CD4-positive, alpha-beta T cell (primary cell): ENCODE measurements around the gene NPFFR2. TPM values are rescaled to one million over a fixed set of nuclear protein-coding genes. Genes with fewer than 3 reads are reported as not detected.
"Not testable (repeated sequence)": the region's sequence is repeated elsewhere in the genome, so short reads cannot be mapped to it uniquely, and the experiment has no call there.

Experiments
- ATAC-seq: fragments of 200-7000 bp; cut with Tn5 transposase; one replicate; pipeline ENCODE4 v1.10.0; 2022; ENCODE audit warnings: mild to moderate bottlenecking; ENCODE audit not compliant: poor library complexity
- CTCF ChIA-PET: fragments of 350-600 bp; sonication (Branson Sonifier 250); formaldehyde crosslinking; loops from one replicate; lab custom pipeline; 2021; ENCODE audit warnings: antibody characterized with exemption, inconsistent platforms; lab: Charles Lee
- POLR2A ChIA-PET: fragments of 350-600 bp; sonication (Branson Sonifier 250); formaldehyde crosslinking; loops from one replicate; lab custom pipeline; 2021; ENCODE audit warnings: antibody characterized with exemption, inconsistent platforms; lab: Charles Lee
- DNase-seq, 14 experiments: peaks; one replicate each; pipeline ENCODE4 v3.0.0-alpha.2; 2013 to 2020; ENCODE audit warnings: mixed read lengths in 2 of 14
- H3K27ac ChIP-seq, 2 donors: one replicate each; pipeline versions ENCODE4 v1.5.1 to v1.7.0; 2013; ENCODE audit warnings: low read length in 2 of 2, low read depth in 1 of 2, mild to moderate bottlenecking in 1 of 2
- H3K27me3 ChIP-seq, 2 experiments: 1 replicate in 1 of 2; 2 replicates in 1 of 2; pipeline versions ENCODE4 v1.6.1 to v1.7.0; 2013; ENCODE audit warnings: low read length in 2 of 2, control low read depth in 1 of 2, mild to moderate bottlenecking in 1 of 2, moderate library complexity in 1 of 2; ENCODE audit not compliant: insufficient read depth in 2 of 2, control insufficient read depth in 1 of 2
- H3K36me3 ChIP-seq: one replicate; pipeline ENCODE4 v1.6.1; 2013; ENCODE audit warnings: low read length, control low read depth; ENCODE audit not compliant: insufficient read depth
- H3K4me1 ChIP-seq: one replicate; pipeline ENCODE4 v1.6.1; 2013; ENCODE audit warnings: low read length, control low read depth; ENCODE audit not compliant: insufficient read depth
- H3K4me3 ChIP-seq: one replicate; pipeline ENCODE4 v1.5.1; 2013; ENCODE audit warnings: mild to moderate bottlenecking, low read length, moderate library complexity
- H3K9me3 ChIP-seq, 2 experiments: 1 replicate in 1 of 2; 2 replicates in 1 of 2; pipeline versions ENCODE4 v1.6.1 to v1.7.0; 2013; ENCODE audit warnings: low read length in 2 of 2, mild to moderate bottlenecking in 2 of 2, control low read depth in 1 of 2, moderate library complexity in 1 of 2; ENCODE audit not compliant: control insufficient read depth in 1 of 2, insufficient read depth in 1 of 2
- H3K27ac Mint-ChIP-seq: one replicate; pipeline ENCODE4 v1.8.0; 2020; ENCODE audit warnings: mixed read lengths
- H3K27me3 Mint-ChIP-seq: one replicate; pipeline ENCODE4 v1.8.0; 2021; ENCODE audit warnings: mixed read lengths
- H3K36me3 Mint-ChIP-seq: one replicate; pipeline ENCODE4 v1.8.0; 2021; ENCODE audit warnings: low read depth, mixed read lengths
- H3K4me1 Mint-ChIP-seq: one replicate; pipeline ENCODE4 v1.8.0; 2021; ENCODE audit warnings: low read depth, mixed read lengths
- H3K4me3 Mint-ChIP-seq: one replicate; pipeline ENCODE4 v1.8.0; 2020; ENCODE audit warnings: mild to moderate bottlenecking, mixed read lengths
- H3K9me3 Mint-ChIP-seq: one replicate; pipeline ENCODE4 v1.8.0; 2020; ENCODE audit warnings: mixed read lengths
- intact Hi-C, 2 experiments: fragments of 100-400 bp; cut with DNase I in 1 of 2; cut with micrococcal nuclease in 1 of 2; formaldehyde crosslinking; loops; one replicate each; pipeline versions ENCODE4 v1.15.1 to v1.9.0; 2023 to 2025; cut with DNase I, micrococcal nuclease
- total RNA-seq, 174 experiments: library from RNA in 2 of 174; stranded (reverse) in 2 of 174; gene quantifications; one replicate each; pipeline ENCODE4 v1.2.3 and lab custom pipeline; 2021 to 2026
- TF ChIP-seq, protein P1 (sequence below): fragments of 200-600 bp; IDR thresholded peaks from one replicate; pipeline ENCODE4 v1.8.0; 2022; ENCODE audit warnings: antibody characterized with exemption, mild to moderate bottlenecking

NPFFR2 gene
- total RNA-seq, 2 experiments from 2014 or later = not detected

DNA sequence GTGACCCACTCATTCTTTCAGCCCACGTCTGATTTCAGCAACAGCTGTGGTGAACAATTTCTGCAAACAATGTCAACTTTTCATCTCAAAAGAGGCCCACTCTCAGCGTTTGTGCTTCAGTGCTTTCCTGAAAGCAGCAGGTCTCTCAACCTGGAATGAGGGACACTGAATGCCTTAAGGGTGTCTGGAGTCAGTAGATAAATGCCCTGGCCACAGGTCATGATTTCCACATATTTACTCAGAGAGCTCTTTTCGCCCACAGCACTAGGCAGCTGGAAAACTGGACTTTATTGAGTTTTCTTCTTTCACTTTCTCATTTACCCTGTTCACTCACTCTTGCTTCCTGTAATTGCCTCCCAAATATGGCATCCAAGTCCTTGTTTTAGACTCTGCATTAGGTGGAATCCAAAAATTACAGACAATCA is 52.8 kb downstream of the NPFFR2 start:
- Histone ChIP-seq H3K27ac (no peak overlapping the region), H3K27me3 (no peaks in the 10 kb centered on the region), H3K36me3 (no peaks in the 10 kb centered on the region), H3K4me1 (no peaks in the 10 kb centered on the region), H3K4me3 (no peak overlapping the region), H3K9me3 (no peaks in the 10 kb centered on the region)
- Mint-ChIP-seq H3K27ac (no peak overlapping the region), H3K36me3 (no peaks in the 10 kb centered on the region), H3K9me3 (peaks cover 2% of the 10 kb centered on the region), H3K4me1 (no peaks in the 10 kb centered on the region), H3K27me3 (no peaks in the 10 kb centered on the region), H3K4me3 (no peak overlapping the region)
- ChIA-PET POLR2A (no interaction called here), CTCF (no interaction called here)
- DNase-seq (no peak), ATAC-seq (no peak)
- intact Hi-C loops = no loop called here
- TF ChIP-seq, protein P1, sequence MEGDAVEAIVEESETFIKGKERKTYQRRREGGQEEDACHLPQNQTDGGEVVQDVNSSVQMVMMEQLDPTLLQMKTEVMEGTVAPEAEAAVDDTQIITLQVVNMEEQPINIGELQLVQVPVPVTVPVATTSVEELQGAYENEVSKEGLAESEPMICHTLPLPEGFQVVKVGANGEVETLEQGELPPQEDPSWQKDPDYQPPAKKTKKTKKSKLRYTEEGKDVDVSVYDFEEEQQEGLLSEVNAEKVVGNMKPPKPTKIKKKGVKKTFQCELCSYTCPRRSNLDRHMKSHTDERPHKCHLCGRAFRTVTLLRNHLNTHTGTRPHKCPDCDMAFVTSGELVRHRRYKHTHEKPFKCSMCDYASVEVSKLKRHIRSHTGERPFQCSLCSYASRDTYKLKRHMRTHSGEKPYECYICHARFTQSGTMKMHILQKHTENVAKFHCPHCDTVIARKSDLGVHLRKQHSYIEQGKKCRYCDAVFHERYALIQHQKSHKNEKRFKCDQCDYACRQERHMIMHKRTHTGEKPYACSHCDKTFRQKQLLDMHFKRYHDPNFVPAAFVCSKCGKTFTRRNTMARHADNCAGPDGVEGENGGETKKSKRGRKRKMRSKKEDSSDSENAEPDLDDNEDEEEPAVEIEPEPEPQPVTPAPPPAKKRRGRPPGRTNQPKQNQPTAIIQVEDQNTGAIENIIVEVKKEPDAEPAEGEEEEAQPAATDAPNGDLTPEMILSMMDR = no peak

DNA sequence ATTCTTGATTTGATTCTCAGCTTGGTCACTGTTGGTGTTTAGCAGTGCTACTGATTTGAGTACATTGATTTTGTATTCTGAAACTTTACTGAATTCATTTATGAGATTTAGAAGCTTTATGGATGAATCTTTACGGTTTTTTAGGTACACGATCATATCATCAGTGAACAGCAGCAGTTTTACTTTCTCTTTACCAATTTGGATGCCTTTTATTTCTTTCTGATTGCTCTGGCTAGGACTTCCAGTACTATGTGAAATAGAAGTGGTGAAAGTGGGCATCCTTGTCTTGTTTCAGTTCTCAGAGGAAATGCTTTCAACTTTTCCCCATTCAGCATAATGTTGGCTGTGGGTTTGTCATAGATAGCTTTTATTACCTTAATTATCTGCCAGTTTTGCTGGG is 58.8 kb downstream of the NPFFR2 start:
- CTCF ChIA-PET, H3K4me3 ChIP-seq, H3K9me3 ChIP-seq, H3K27ac Mint-ChIP-seq, H3K27me3 ChIP-seq, intact Hi-C loops, H3K4me1 ChIP-seq, H3K27me3 Mint-ChIP-seq, H3K4me3 Mint-ChIP-seq, DNase-seq, H3K9me3 Mint-ChIP-seq, H3K36me3 Mint-ChIP-seq, POLR2A ChIA-PET, H3K27ac ChIP-seq, H3K4me1 Mint-ChIP-seq, H3K36me3 ChIP-seq, ATAC-seq: not testable (repeated sequence)

DNA sequence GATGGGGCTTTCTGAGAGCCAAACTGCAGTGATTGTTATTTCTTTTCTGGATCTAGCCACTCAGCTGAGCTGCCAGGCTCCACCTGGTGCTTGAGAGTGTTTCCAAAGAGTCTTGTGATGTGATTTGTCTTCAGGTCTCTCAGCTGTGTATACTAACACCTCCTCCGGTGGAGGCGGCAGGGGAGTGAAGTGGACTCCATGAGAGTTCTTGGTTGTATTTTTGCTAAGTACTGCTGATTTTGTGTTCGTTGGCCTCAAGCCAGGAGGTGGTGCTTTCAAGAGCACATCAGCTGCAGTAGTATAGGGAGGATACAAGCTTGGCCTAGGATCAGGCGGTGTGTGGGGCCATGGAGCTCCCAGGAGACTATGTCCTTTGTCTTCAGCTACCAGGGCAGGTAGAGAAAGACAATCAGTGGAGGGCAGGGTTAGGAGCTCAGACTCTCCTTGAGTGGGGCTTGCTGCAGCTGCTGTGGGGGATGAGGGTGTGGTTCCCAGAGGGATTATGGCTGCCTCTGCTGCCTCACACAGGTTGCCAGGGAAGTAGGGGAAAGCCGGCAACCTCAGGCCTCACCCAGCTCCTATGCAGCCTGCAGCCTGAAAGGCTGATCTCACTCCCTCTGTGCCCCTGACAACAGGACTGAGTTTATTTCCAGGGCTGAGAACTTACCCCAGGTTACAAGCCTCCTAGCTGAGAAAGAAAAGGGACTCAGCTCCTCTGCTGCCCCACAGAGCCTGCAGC is 62.4 kb downstream of the NPFFR2 start:
- POLR2A ChIA-PET = no interaction called here
- Mint-ChIP-seq H3K36me3 (no peaks in the 10 kb centered on the region), H3K27me3 (no peaks in the 10 kb centered on the region), H3K9me3 (peaks cover 4% of the 10 kb centered on the region), H3K4me1 (no peaks in the 10 kb centered on the region), H3K4me3 (no peak overlapping the region), H3K27ac (no peak overlapping the region)
- H3K4me1 ChIP-seq = no peaks in the 10 kb centered on the region
- intact Hi-C loops = no loop called here
- H3K4me3 ChIP-seq = no peak overlapping the region
- no peak overlapping the region for H3K27ac ChIP-seq
- no peaks in the 10 kb centered on the region for H3K36me3 ChIP-seq
- CTCF ChIA-PET = no interaction called here
- peaks cover 0 to 6% of the 10 kb centered on the region in 2 experiments for H3K9me3 ChIP-seq
- TF ChIP-seq, protein P1 = no peak
- no peaks in the 10 kb centered on the region for H3K27me3 ChIP-seq
- DNase-seq (no peak), ATAC-seq (no peak)

DNA sequence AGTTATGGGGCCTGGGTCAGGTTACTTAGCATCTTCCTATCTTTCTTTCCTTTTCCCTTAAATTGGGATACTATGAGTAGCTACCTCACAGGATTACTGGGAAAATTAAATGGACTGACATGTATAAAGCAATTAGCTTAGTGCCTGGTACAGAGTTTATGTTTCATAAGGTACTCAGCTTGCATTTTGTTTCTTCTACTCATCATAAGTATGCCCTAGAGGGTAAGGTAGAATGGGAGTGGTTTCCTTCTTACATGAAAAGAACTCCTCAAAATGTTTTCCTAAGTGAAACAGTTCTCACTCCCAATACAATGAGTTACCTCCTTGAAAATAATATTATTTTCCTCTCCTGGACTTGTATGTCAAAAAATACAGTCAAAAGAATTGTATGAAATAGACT is 75.7 kb downstream of the NPFFR2 start:
- intact Hi-C loops = no loop called here
- H3K27ac Mint-ChIP-seq = no peak overlapping the region
- DNase-seq = no peak
- H3K27me3 Mint-ChIP-seq = no peaks in the 10 kb centered on the region
- no peaks in the 10 kb centered on the region for H3K4me1 Mint-ChIP-seq
- H3K4me3 Mint-ChIP-seq = no peak overlapping the region
- Histone ChIP-seq H3K4me1 (no peaks in the 10 kb centered on the region), H3K4me3 (no peak overlapping the region), H3K9me3 (no peaks in the 10 kb centered on the region), H3K27ac (no peak overlapping the region), H3K27me3 (no peaks in the 10 kb centered on the region), H3K36me3 (no peaks in the 10 kb centered on the region)
- H3K9me3 Mint-ChIP-seq = no peaks in the 10 kb centered on the region
- no peaks in the 10 kb centered on the region for H3K36me3 Mint-ChIP-seq
- no peak for ATAC-seq
- POLR2A ChIA-PET = no interaction called here
- TF ChIP-seq, protein P1 = no peak
- CTCF ChIA-PET = no interaction called here
